Measurements from ENCODE around the gene A4GALT. TPM values are rescaled to one million over a fixed set of nuclear protein-coding genes. Genes with fewer than 3 reads are reported as not detected.

A4GALT gene
- polyA plus RNA-seq, 3 donors = 5.3 to 55.2 (median 36.4) TPM

- WGBS, 3 donors = 96 to 98% (median 98%) methylated on average over 7 of the region's 7 CpGs
- no peak overlapping the region for H3K27ac ChIP-seq (ENCODE audit: low read depth, low read length)
Measured at GRCh38 chr22:42714308-42714707, 6.4 kb downstream of the A4GALT start.

GRCh38 chr22:42711895-42712837 is 8.5 kb downstream of the A4GALT start:
- 57 to 75% (median 74%) methylated on average over 19 of the region's 19 CpGs for WGBS, 3 donors

GRCh38 chr22:42711281-42711731 is 9.4 kb downstream of the A4GALT start:
- 72 to 80% (median 77%) methylated on average over 3 of the region's 3 CpGs for WGBS, 3 donors
- H3K27ac ChIP-seq (ENCODE audit: low read depth, low read length) = no peak overlapping the region

More at GRCh38 chr22:42711895-42712837, 8.5 kb downstream of the A4GALT start:
- no peak overlapping the region for H3K27ac ChIP-seq (ENCODE audit: low read depth, low read length)

- WGBS, 3 donors = 34 to 81% (median 55%) methylated on average over 3 of the region's 3 CpGs
- H3K27ac ChIP-seq (ENCODE audit: low read depth, low read length) = no peak overlapping the region
Measured at GRCh38 chr22:42708417-42708816, 12.3 kb downstream of the A4GALT start.

GRCh38 chr22:42707496-42707895 is 13.2 kb downstream of the A4GALT start:
- H3K27ac ChIP-seq (ENCODE audit: low read depth, low read length) = no peak overlapping the region
- WGBS, 3 donors = 81 to 92% (median 89%) methylated on average over 2 of the region's 2 CpGs

GRCh38 chr22:42704896-42705295 is 15.8 kb downstream of the A4GALT start:
- H3K27ac ChIP-seq (ENCODE audit: low read depth, low read length) = no peak overlapping the region
- WGBS, 3 donors = 83 to 86% (median 85%) methylated on average over 4 of the region's 4 CpGs

GRCh38 chr22:42702675-42703074 is 18.0 kb downstream of the A4GALT start:
- WGBS, 3 donors = 88 to 97% (median 92%) methylated on average over 13 of the region's 13 CpGs
- H3K27ac ChIP-seq (ENCODE audit: low read depth, low read length) = no peak overlapping the region

GRCh38 chr22:42701694-42702093 is 19.0 kb downstream of the A4GALT start:
- H3K27ac ChIP-seq (ENCODE audit: low read depth, low read length) = no peak overlapping the region
- WGBS, 3 donors = 82 to 87% (median 83%) methylated on average over 8 of the region's 8 CpGs

GRCh38 chr22:42700901-42701300 is 19.8 kb downstream of the A4GALT start:
- 71 to 79% (median 74%) methylated on average over 6 of the region's 6 CpGs for WGBS, 3 donors
- H3K27ac ChIP-seq (ENCODE audit: low read depth, low read length) = no peak overlapping the region

- peak overlapping the region; percentile 33 for H3K27ac ChIP-seq (ENCODE audit: low read depth, low read length)
- WGBS, 3 donors = 83 to 91% (median 85%) methylated on average over 8 of the region's 8 CpGs
Measured at GRCh38 chr22:42700355-42700754, 20.3 kb downstream of the A4GALT start.

- H3K27ac ChIP-seq (ENCODE audit: low read depth, low read length) = peak overlapping the region; percentile 33
- 86 to 91% (median 88%) methylated on average over 12 of the region's 12 CpGs for WGBS, 3 donors
Measured at GRCh38 chr22:42699976-42700352, 20.7 kb downstream of the A4GALT start.

- H3K27ac ChIP-seq (ENCODE audit: low read depth, low read length) = peak overlapping the region; percentile 33
- WGBS, 3 donors = 66 to 80% (median 67%) methylated on average over 17 of the region's 17 CpGs
Measured at GRCh38 chr22:42699281-42699975, 21.2 kb downstream of the A4GALT start.

- no peak overlapping the region for H3K27ac ChIP-seq (ENCODE audit: low read depth, low read length)
- 47 to 59% (median 54%) methylated on average over 16 of the region's 16 CpGs for WGBS, 3 donors
Measured at GRCh38 chr22:42697542-42698013, 23.1 kb downstream of the A4GALT start.

- 88 to 95% (median 92%) methylated on average over 10 of the region's 10 CpGs for WGBS, 3 donors
- H3K27ac ChIP-seq (ENCODE audit: low read depth, low read length) = no peak overlapping the region
Measured at GRCh38 chr22:42696331-42696967, 24.2 kb downstream of the A4GALT start.

GRCh38 chr22:42695294-42695693 is 25.4 kb downstream of the A4GALT start:
- no peak overlapping the region for H3K27ac ChIP-seq (ENCODE audit: low read depth, low read length)
- WGBS, 3 donors = 66 to 79% (median 77%) methylated on average over 10 of the region's 10 CpGs

- 91 to 93% (median 92%) methylated on average over 25 of the region's 25 CpGs for WGBS, 3 donors
- no peak overlapping the region for H3K27ac ChIP-seq (ENCODE audit: low read depth, low read length)
Measured at GRCh38 chr22:42693763-42694683, 26.6 kb downstream of the A4GALT start.

- no peak overlapping the region for H3K27ac ChIP-seq (ENCODE audit: low read depth, low read length)
- WGBS, 3 donors = 90 to 93% (median 92%) methylated on average over 51 of the region's 51 CpGs
Measured at GRCh38 chr22:42693055-42693762, 27.5 kb downstream of the A4GALT start.

Measured in adipose tissue (tissue), 3 donors.